Activated naive CD8-positive, alpha-beta T cell treated with anti-CD3 and anti-CD28 coated beads, Interleukin-2, amount 50 U/mL, for 24 hours (primary cell): ENCODE measurements around the gene TIA1.
"Not testable (repeated sequence)": the region's sequence is repeated elsewhere in the genome, so short reads cannot be mapped to it uniquely, and the experiment has no call there.

Experiments
- ATAC-seq: fragments of 150-1000 bp; cut with Tn5 transposase; one replicate; pipeline ENCODE4 v1.10.0; 2021
- DNase-seq: peaks from one replicate; pipeline ENCODE4 v3.0.0; 2021
- H3K27ac Mint-ChIP-seq: one replicate; pipeline ENCODE4 v1.8.0; 2021; ENCODE audit warnings: mild to moderate bottlenecking, mixed read lengths
- H3K27me3 Mint-ChIP-seq: one replicate; pipeline ENCODE4 v1.8.0; 2021; ENCODE audit warnings: mixed read lengths
- H3K36me3 Mint-ChIP-seq: one replicate; pipeline ENCODE4 v1.8.0; 2021; ENCODE audit warnings: low read depth, mixed read lengths
- H3K4me1 Mint-ChIP-seq: one replicate; pipeline ENCODE4 v1.8.0; 2021; ENCODE audit warnings: mixed read lengths
- H3K4me3 Mint-ChIP-seq: one replicate; pipeline ENCODE4 v1.8.0; 2021; ENCODE audit warnings: mild to moderate bottlenecking, moderate library complexity, mixed read lengths
- H3K9me3 Mint-ChIP-seq: one replicate; pipeline ENCODE4 v1.8.0; 2021; ENCODE audit warnings: mixed read lengths

The TIA1 gene

GRCh38 chr2:70243806-70244584 lies 4.4 kb downstream of the TIA1 start:
- H3K27ac Mint-ChIP-seq: no peak overlapping the region
- ATAC-seq (no peak), DNase-seq (no peak)
- peaks cover 61% of the 10 kb centered on the region for H3K4me1 Mint-ChIP-seq
- H3K27me3 Mint-ChIP-seq: peaks cover 4% of the 10 kb centered on the region
- H3K36me3 Mint-ChIP-seq: peaks cover 30% of the 10 kb centered on the region
- H3K4me3 Mint-ChIP-seq: peak overlapping the region; percentile 7
- no peaks in the 10 kb centered on the region for H3K9me3 Mint-ChIP-seq

- DNase-seq (no peak), ATAC-seq (no peak)
Observed at GRCh38 chr2:70242552-70242951, 5.9 kb downstream of the TIA1 start.

GRCh38 chr2:70241340-70241739 lies 7.1 kb downstream of the TIA1 start:
- H3K27me3 Mint-ChIP-seq: no peaks in the 10 kb centered on the region
- no peaks in the 10 kb centered on the region for H3K9me3 Mint-ChIP-seq
- H3K36me3 Mint-ChIP-seq: peaks cover 26% of the 10 kb centered on the region
- DNase-seq: no peak
- no peak overlapping the region for H3K27ac Mint-ChIP-seq
- H3K4me3 Mint-ChIP-seq: no peak overlapping the region
- no peak for ATAC-seq
- H3K4me1 Mint-ChIP-seq: peaks cover 51% of the 10 kb centered on the region

More at GRCh38 chr2:70242552-70242951, 5.9 kb downstream of the TIA1 start:
- Mint-ChIP-seq H3K4me1 (peaks cover 56% of the 10 kb centered on the region), H3K27ac (peak overlapping the region; percentile 69), H3K4me3 (no peak overlapping the region), H3K27me3 (no peaks in the 10 kb centered on the region), H3K9me3 (no peaks in the 10 kb centered on the region), H3K36me3 (peaks cover 27% of the 10 kb centered on the region)

GRCh38 chr2:70240599-70240998 lies 7.8 kb downstream of the TIA1 start:
- H3K4me1 Mint-ChIP-seq: peaks cover 43% of the 10 kb centered on the region
- no peaks in the 10 kb centered on the region for H3K9me3 Mint-ChIP-seq
- no peak overlapping the region for H3K4me3 Mint-ChIP-seq
- peaks cover 22% of the 10 kb centered on the region for H3K36me3 Mint-ChIP-seq
- no peak overlapping the region for H3K27ac Mint-ChIP-seq
- DNase-seq (no peak), ATAC-seq (no peak)
- no peaks in the 10 kb centered on the region for H3K27me3 Mint-ChIP-seq

- Mint-ChIP-seq H3K4me3 (no peak overlapping the region), H3K4me1 (no peaks in the 10 kb centered on the region), H3K9me3 (no peaks in the 10 kb centered on the region), H3K27me3 (no peaks in the 10 kb centered on the region), H3K36me3 (peaks cover 28% of the 10 kb centered on the region), H3K27ac (no peak overlapping the region)
- DNase-seq (no peak), ATAC-seq (no peak)
Observed at GRCh38 chr2:70233926-70234325, 14.5 kb downstream of the TIA1 start.

- Mint-ChIP-seq H3K36me3 (peaks cover 66% of the 10 kb centered on the region), H3K9me3 (no peaks in the 10 kb centered on the region), H3K27ac (peak overlapping the region; percentile 74), H3K27me3 (no peaks in the 10 kb centered on the region), H3K4me1 (peaks cover 16% of the 10 kb centered on the region), H3K4me3 (no peak overlapping the region)
- ATAC-seq (no peak), DNase-seq (no peak)
Observed at GRCh38 chr2:70226781-70227180, 21.6 kb downstream of the TIA1 start.

- not testable (repeated sequence) for H3K27me3 Mint-ChIP-seq, H3K9me3 Mint-ChIP-seq, H3K4me3 Mint-ChIP-seq, H3K27ac Mint-ChIP-seq, DNase-seq, ATAC-seq
- Mint-ChIP-seq H3K4me1 (peaks cover 16% of the 10 kb centered on the region), H3K36me3 (peaks cover 62% of the 10 kb centered on the region)
Observed at GRCh38 chr2:70223305-70223704, 25.1 kb downstream of the TIA1 start.

- ATAC-seq: no peak
- H3K9me3 Mint-ChIP-seq: no peaks in the 10 kb centered on the region
- H3K27me3 Mint-ChIP-seq: no peaks in the 10 kb centered on the region
- no peak overlapping the region for H3K4me3 Mint-ChIP-seq
- DNase-seq: no peak
- peaks cover 15% of the 10 kb centered on the region for H3K4me1 Mint-ChIP-seq
- peaks cover 26% of the 10 kb centered on the region for H3K36me3 Mint-ChIP-seq
- no peak overlapping the region for H3K27ac Mint-ChIP-seq
Observed at GRCh38 chr2:70214953-70215549, 33.4 kb downstream of the TIA1 start.

GRCh38 chr2:70214365-70214764 lies 34.1 kb downstream of the TIA1 start:
- Mint-ChIP-seq H3K27ac (no peak overlapping the region), H3K36me3 (peaks cover 23% of the 10 kb centered on the region)

GRCh38 chr2:70212298-70212932 lies 36.0 kb downstream of the TIA1 start:
- ATAC-seq: no peak
- Mint-ChIP-seq H3K4me3 (no peak overlapping the region), H3K4me1 (peaks cover 13% of the 10 kb centered on the region), H3K9me3 (no peaks in the 10 kb centered on the region), H3K36me3 (peaks cover 11% of the 10 kb centered on the region), H3K27ac (no peak overlapping the region), H3K27me3 (no peaks in the 10 kb centered on the region)
- DNase-seq: no peak

More at GRCh38 chr2:70214365-70214764, 34.1 kb downstream of the TIA1 start:
- H3K4me1 Mint-ChIP-seq: peaks cover 15% of the 10 kb centered on the region
- no peaks in the 10 kb centered on the region for H3K9me3 Mint-ChIP-seq
- ATAC-seq: no peak
- no peak overlapping the region for H3K4me3 Mint-ChIP-seq
- no peaks in the 10 kb centered on the region for H3K27me3 Mint-ChIP-seq
- DNase-seq: no peak

- no peak overlapping the region for H3K4me3 Mint-ChIP-seq
- H3K27me3 Mint-ChIP-seq: no peaks in the 10 kb centered on the region
- peaks cover 8% of the 10 kb centered on the region for H3K36me3 Mint-ChIP-seq
- no peak for DNase-seq
- peaks cover 13% of the 10 kb centered on the region for H3K4me1 Mint-ChIP-seq
- ATAC-seq: no peak
- no peak overlapping the region for H3K27ac Mint-ChIP-seq
- H3K9me3 Mint-ChIP-seq: no peaks in the 10 kb centered on the region
Observed at GRCh38 chr2:70211595-70211994, 36.8 kb downstream of the TIA1 start.

GRCh38 chr2:70204452-70204851 lies 44.0 kb downstream of the TIA1 start:
- no peaks in the 10 kb centered on the region for H3K36me3 Mint-ChIP-seq
- no peaks in the 10 kb centered on the region for H3K4me1 Mint-ChIP-seq
- no peak for ATAC-seq
- no peak overlapping the region for H3K27ac Mint-ChIP-seq
- no peak overlapping the region for H3K4me3 Mint-ChIP-seq
- no peaks in the 10 kb centered on the region for H3K9me3 Mint-ChIP-seq
- H3K27me3 Mint-ChIP-seq: no peaks in the 10 kb centered on the region
- no peak for DNase-seq

- Mint-ChIP-seq H3K36me3 (no peaks in the 10 kb centered on the region), H3K27me3 (no peaks in the 10 kb centered on the region), H3K9me3 (no peaks in the 10 kb centered on the region), H3K27ac (no peak overlapping the region), H3K4me1 (no peaks in the 10 kb centered on the region), H3K4me3 (no peak overlapping the region)
- no peak for DNase-seq
- ATAC-seq: no peak
Observed at GRCh38 chr2:70203086-70203485, 45.3 kb downstream of the TIA1 start.

- H3K4me3 Mint-ChIP-seq: no peak overlapping the region
- no peak for DNase-seq
- H3K27me3 Mint-ChIP-seq: no peaks in the 10 kb centered on the region
- no peaks in the 10 kb centered on the region for H3K9me3 Mint-ChIP-seq
- no peaks in the 10 kb centered on the region for H3K36me3 Mint-ChIP-seq
- ATAC-seq: no peak
- no peak overlapping the region for H3K27ac Mint-ChIP-seq
- H3K4me1 Mint-ChIP-seq: no peaks in the 10 kb centered on the region
Observed at GRCh38 chr2:70202236-70202806, 46.1 kb downstream of the TIA1 start.

- ATAC-seq: no peak
- Mint-ChIP-seq H3K36me3 (no peaks in the 10 kb centered on the region), H3K9me3 (no peaks in the 10 kb centered on the region), H3K4me3 (no peak overlapping the region), H3K27ac (no peak overlapping the region), H3K4me1 (no peaks in the 10 kb centered on the region), H3K27me3 (no peaks in the 10 kb centered on the region)
- DNase-seq: no peak
Observed at GRCh38 chr2:70201831-70202230, 46.6 kb downstream of the TIA1 start.
